ENCODE data around the gene HNF4A. TPM values are rescaled to one million over a fixed set of nuclear protein-coding genes. Genes with fewer than 3 reads are reported as not detected.
A peak's percentile ranks its signal among the peaks of the same experiment; 100 is the strongest.

The HNF4A gene
- total and polyA plus RNA-seq, 2 of the 13 experiments (the other 11 are each of a cell fraction or from before 2014, with no cell fraction given), result 80.9 to 169 TPM

DNA sequence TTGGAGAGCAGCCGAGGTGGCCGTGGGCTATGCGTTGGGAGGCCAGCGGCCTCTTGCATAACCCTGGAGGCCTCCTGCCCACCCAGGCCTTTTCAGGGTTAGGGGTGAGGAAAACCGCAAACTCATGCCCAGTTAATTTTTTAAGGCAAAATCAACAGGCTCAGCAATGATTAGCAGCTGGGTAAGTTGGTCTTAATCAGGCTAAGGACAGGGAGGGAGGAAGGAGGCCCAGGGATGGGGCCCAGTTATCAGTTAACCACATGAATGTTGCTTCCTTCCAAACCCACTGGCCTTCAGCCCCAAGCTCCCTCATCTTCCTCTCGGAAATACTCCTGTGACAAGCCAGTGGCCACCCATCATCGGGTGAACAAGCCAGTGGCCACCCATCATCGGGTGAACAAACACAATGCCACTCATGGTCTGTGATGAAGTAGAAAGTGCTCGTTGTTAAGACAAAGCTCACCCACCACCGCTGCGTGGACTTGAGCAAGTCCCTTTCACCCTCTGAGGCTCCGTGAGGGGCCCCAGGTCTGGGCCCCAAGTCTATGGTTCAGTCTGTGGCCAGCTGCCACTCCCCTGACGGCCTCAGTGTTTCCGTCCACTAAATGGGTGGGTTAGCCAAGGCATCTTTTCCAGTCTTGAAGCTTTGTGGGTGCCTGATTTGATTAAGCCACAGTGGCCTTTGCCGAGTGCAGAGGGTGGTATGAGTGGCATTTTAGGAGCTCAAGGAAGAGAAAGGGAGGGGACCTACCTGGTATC is 39.4 kb downstream of the HNF4A start (continued):
- TF ChIP-seq WIZ (CRISPR knock-in tag; IDR thresholded peaks at IDR 0.05) (peak; percentile 61; the same call in 1 of the 2 replicates), NCOR1 (IDR thresholded peaks at IDR 0.05; ENCODE audit: borderline replicate concordance, low read length) (peak; percentile 40; the same call in 1 of the 2 replicates), KLF12 (CRISPR knock-in tag; IDR thresholded peaks at IDR 0.05; ENCODE audit: borderline replicate concordance) (no peak; the same call in 1 of the 2 replicates), ZFP82 (CRISPR knock-in tag; IDR thresholded peaks at IDR 0.05; ENCODE audit: borderline replicate concordance) (peak; percentile 61; the same call in 1 of the 2 replicates)

DNA sequence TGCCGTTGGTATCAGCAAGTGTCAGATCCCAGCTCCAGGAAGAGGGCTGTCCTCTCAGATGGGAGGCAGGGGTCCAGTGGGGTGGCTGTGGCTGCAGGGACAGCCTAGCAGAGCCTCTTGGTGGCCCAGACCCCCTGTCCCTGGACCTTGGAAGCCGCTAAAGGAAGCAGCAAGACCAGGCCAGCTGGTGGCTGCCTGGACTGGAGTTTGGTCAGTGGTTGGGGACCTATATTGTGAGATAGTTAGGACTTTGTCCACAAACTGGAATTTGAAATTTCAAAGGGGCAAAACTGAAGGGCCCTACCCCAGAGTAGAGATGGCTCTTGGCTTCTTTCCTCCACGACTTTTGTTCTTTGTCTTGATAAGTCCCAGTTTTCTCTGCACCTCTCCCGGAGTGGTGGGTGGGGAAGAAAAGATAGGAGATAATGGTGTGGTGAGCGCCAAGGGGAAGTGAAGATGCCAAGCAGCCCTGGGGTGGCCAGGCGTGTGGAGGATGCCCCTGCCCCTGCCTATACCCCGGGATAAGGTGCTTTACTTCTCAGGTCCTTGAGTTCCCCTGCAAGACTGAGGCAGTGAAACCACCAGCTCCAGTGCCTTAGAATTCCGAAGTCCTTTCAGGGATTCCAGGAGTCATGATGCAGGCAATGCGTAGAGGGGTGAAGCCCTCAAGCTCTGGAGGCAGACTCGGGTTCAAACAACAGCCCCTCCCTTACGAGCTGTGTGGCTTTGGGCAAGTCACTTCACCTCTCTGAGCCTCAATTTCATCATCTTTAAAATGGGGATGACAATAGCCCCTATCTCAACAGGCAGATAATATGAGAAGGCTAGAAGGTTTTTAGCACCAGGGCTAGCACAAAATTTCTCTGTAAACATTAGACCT is 40.2 kb downstream of the HNF4A start:
- no peaks in the 10 kb centered on the region for H4K20me1 ChIP-seq (ENCODE audit: insufficient read depth, low read length)
- no peaks in the 10 kb centered on the region for H3K9me3 ChIP-seq (ENCODE audit: low read length)
- ATAC-seq, result peak; percentile 39
- ChIA-PET CTCF (ENCODE audit: low intra/inter-chr PET ratio, low total read pairs) (no interaction called here), POLR2A (interaction anchor here (1.0 to 10.8 kb wide), 21 partner anchors 7 to 846 kb away, joined by 3 to 556 read pairs (median 14); partner anchors contain the start of genes FITM2, HNF4A and TTPAL)
- peaks cover 57% of the 10 kb centered on the region for H3K79me2 ChIP-seq (ENCODE audit: insufficient read depth, low read length)
- peak overlapping the region; percentile 68 for H3K9ac ChIP-seq (ENCODE audit: insufficient read depth, low read depth, low read length)
- H3K4me1 ChIP-seq (ENCODE audit: insufficient read depth, low read length), result peaks cover 96% of the 10 kb centered on the region
- 58% methylated on average over 11 of the region's 11 CpGs for WGBS (ENCODE audit: low lambda C conversion rate)
- DNase-seq (ENCODE audit: low spot score), result peak; percentile 65
- peak overlapping the region; percentile 39 to 74 (median 48) for H3K4me3 ChIP-seq (replicated peaks in 1 of 3; ENCODE audit: insufficient read depth in 1 of 3, low read depth in 2 of 3, low read length in 3 of 3)
- H3K27ac ChIP-seq (ENCODE audit: extremely low read length, insufficient read depth, low read length), result peak overlapping the region; percentile 94
- no peaks in the 10 kb centered on the region for H3K27me3 ChIP-seq (ENCODE audit: control insufficient read depth in 1 of 2, insufficient read depth in 2 of 2, low read length in 2 of 2)
- BruUV-seq (replicated peaks), result no TSS peak
- no peak overlapping the region for H2AFZ ChIP-seq (ENCODE audit: low read length)
- peak; percentile 51 for FAIRE-seq
- intact Hi-C loops (cut with micrococcal nuclease; ENCODE audit: unreplicated experiment) (loop anchor here (2.0 kb wide), 3 partner anchors 39 to 75 kb away; no protein-coding TSS in a partner anchor), in situ Hi-C loops (cut with HindIII; ENCODE audit: extremely low pct_ligation_motif_present, low pct_unique_long_range_greater_than_20kb) (no loop called here)
- peaks cover 10% of the 10 kb centered on the region in 2 experiments for H3K36me3 ChIP-seq (replicated peaks in 1 of 2; ENCODE audit: control insufficient read depth in 1 of 2, insufficient read depth in 2 of 2, low read length in 2 of 2)
- peak overlapping the region; percentile 89 for H3K4me2 ChIP-seq (ENCODE audit: low read depth, low read length)
- 0 out of 2 replicates have a peak, but pooled peaks have one; percentile 7 for TF ChIP-seq RXRB (CRISPR knock-in tag; IDR thresholded peaks at IDR 0.05; ENCODE audit: borderline replicate concordance)
- no peak for TF ChIP-seq ONECUT2 (CRISPR knock-in tag; IDR thresholded peaks at IDR 0.05)
- TF ChIP-seq, protein P1, sequence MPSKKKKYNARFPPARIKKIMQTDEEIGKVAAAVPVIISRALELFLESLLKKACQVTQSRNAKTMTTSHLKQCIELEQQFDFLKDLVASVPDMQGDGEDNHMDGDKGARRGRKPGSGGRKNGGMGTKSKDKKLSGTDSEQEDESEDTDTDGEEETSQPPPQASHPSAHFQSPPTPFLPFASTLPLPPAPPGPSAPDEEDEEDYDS (CRISPR knock-in tag; IDR thresholded peaks at IDR 0.05), result peak; percentile 14; the same call in 1 of the 2 replicates
- TF ChIP-seq TIGD3 (CRISPR knock-in tag; IDR thresholded peaks at IDR 0.05; ENCODE audit: borderline replicate concordance), result 0 out of 2 replicates have a peak, but pooled peaks have one; percentile 3
- peak; percentile 96 for TF ChIP-seq ZMYM3 (CRISPR knock-in tag; IDR thresholded peaks at IDR 0.05)
- no peak for TF ChIP-seq SMARCE1 (IDR thresholded peaks at IDR 0.05; ENCODE audit: borderline replicate concordance)
- TF ChIP-seq LCORL (IDR thresholded peaks at IDR 0.05), result no peak
- peak; percentile 58; the same call in 1 of the 2 replicates for TF ChIP-seq LCORL (CRISPR knock-in tag; IDR thresholded peaks at IDR 0.05)
- TF ChIP-seq, protein P2, sequence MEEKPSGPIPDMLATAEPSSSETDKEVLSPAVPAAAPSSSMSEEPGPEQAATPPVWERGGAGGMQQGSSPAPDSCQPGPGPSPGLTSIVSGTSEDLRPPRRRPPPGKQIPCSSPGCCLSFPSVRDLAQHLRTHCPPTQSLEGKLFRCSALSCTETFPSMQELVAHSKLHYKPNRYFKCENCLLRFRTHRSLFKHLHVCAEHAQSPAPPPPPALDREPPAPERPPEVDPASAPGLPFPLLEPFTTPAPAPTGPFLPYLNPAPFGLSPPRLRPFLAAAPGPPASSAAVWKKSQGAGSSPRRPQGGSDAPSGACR (CRISPR knock-in tag; IDR thresholded peaks at IDR 0.05), result peak; percentile 16; the same call in 1 of the 2 replicates
- peak; percentile 97 for TF ChIP-seq CHD4 (IDR thresholded peaks at IDR 0.05; ENCODE audit: borderline replicate concordance, low read length)
- 0 out of 2 replicates have a peak, but pooled peaks have one; percentile 42 for TF ChIP-seq ZNF670 (CRISPR knock-in tag; IDR thresholded peaks at IDR 0.05; ENCODE audit: borderline replicate concordance)
- TF ChIP-seq ZNF292 (CRISPR knock-in tag; IDR thresholded peaks at IDR 0.05; ENCODE audit: borderline replicate concordance, low read depth), result 0 out of 2 replicates have a peak, but pooled peaks have one; percentile 13
- peak; percentile 50; the same call in 1 of the 2 replicates for TF ChIP-seq RCOR2 (CRISPR knock-in tag; IDR thresholded peaks at IDR 0.05)
- 0 out of 2 replicates have a peak, but pooled peaks have one; percentile 20 for TF ChIP-seq HMG20A (CRISPR knock-in tag; IDR thresholded peaks at IDR 0.05; ENCODE audit: borderline replicate concordance)
- TF ChIP-seq TGIF2 (CRISPR knock-in tag; IDR thresholded peaks at IDR 0.05), result 0 out of 2 replicates have a peak, but pooled peaks have one; percentile 15
